H1 (cell line): ENCODE measurements around the gene GNAI1. TPM values are rescaled to one million over a fixed set of nuclear protein-coding genes. Genes with fewer than 3 reads are reported as not detected.

Experiments
- EZH2 ChIP-seq: fragments of 200-600 bp; sonication (generic); IDR thresholded peaks from 2 replicates; pipeline ENCODE4 v1.7.1; 2012; ENCODE audit warnings: low read depth, mild to moderate bottlenecking, moderate library complexity, low read length, inconsistent platforms; ENCODE audit not compliant: severe bottlenecking
- JUN ChIP-seq: IDR thresholded peaks from 2 replicates; pipeline ENCODE4 v1.6.1; 2011; ENCODE audit warnings: low read depth, mild to moderate bottlenecking, improper control_type of control experiment, low read length
- POLR2A ChIP-seq, 2 experiments: IDR thresholded peaks; 1 replicate in 1 of 2; 2 replicates in 1 of 2; pipeline ENCODE4 v1.6.1; 2011; ENCODE audit warnings: low read depth in 2 of 2, low read length in 2 of 2, mild to moderate bottlenecking in 2 of 2; ENCODE audit errors: control extremely low read depth in 1 of 2
- SP1 ChIP-seq: IDR thresholded peaks from 2 replicates; pipeline ENCODE4 v1.6.1; 2011; ENCODE audit warnings: low read depth, low read length
- SUZ12 ChIP-seq: fragments of 200-600 bp; sonication (generic); IDR thresholded peaks from 2 replicates; pipeline ENCODE4 v1.6.1; 2012; ENCODE audit warnings: mild to moderate bottlenecking, inconsistent platforms, low read length, moderate library complexity, mixed read lengths
- TBP ChIP-seq: IDR thresholded peaks from 2 replicates; pipeline ENCODE4 v1.6.1; 2011; ENCODE audit warnings: low read depth, low read length, improper control_type of control experiment
- polyA plus RNA-seq, 7 experiments: library from polyadenylated mRNA; depleted of rRNA in 3 of 7; stranded (reverse) in 5 of 7; unstranded in 2 of 7; fragments of >200 nt in 5 of 7; fragments of 200-250 nt in 2 of 7; gene quantifications; 1 replicate in 5 of 7; 2 replicates in 1 of 7; 4 replicates in 1 of 7; pipeline versions ENCODE4 v1.2.1 to v1.2.3, GENCODE V29; 2011 to 2013; ENCODE audit warnings: missing spikeins in 2 of 7, mixed read lengths in 2 of 7
- total RNA-seq: library from RNA; stranded (reverse); fragmentation: NEBNext Ultra II Directional; extraction: Animal tissue kit (Norgen Biotek cat#: 25700); gene quantifications from 2 replicates; pipeline ENCODE4 v1.2.1, GENCODE V29; 2021

The GNAI1 gene
- total and polyA plus RNA-seq, 2 of the 8 experiments (the other 6 are each of a cell fraction or from before 2014, with no cell fraction given) = 8.0 to 29.5 TPM

- TF ChIP-seq JUN = no peak
- TF ChIP-seq SUZ12 = no peak
- no peak for TF ChIP-seq TBP
- no peak for TF ChIP-seq POLR2A (IDR thresholded peaks at IDR 0.05; ENCODE audit: control extremely low read depth in 1 of 2, low read depth in 2 of 2, low read length in 2 of 2)
- TF ChIP-seq SP1 = no peak
- no peak for TF ChIP-seq EZH2
Measured at GRCh38 chr7:80236681-80237080, 102.0 kb downstream of the GNAI1 start (continued).
